ENCODE data around the gene C6orf136. TPM values are rescaled to one million over a fixed set of nuclear protein-coding genes. Genes with fewer than 3 reads are reported as not detected.
A peak's percentile ranks its signal among the peaks of the same experiment; 100 is the strongest.

The C6orf136 gene
- total and polyA plus RNA-seq, 10 of the 15 experiments (the other 5 are each of a cell fraction or from before 2014, with no cell fraction given), result 5.2 to 24.1 (median 14.9) TPM

DNA sequence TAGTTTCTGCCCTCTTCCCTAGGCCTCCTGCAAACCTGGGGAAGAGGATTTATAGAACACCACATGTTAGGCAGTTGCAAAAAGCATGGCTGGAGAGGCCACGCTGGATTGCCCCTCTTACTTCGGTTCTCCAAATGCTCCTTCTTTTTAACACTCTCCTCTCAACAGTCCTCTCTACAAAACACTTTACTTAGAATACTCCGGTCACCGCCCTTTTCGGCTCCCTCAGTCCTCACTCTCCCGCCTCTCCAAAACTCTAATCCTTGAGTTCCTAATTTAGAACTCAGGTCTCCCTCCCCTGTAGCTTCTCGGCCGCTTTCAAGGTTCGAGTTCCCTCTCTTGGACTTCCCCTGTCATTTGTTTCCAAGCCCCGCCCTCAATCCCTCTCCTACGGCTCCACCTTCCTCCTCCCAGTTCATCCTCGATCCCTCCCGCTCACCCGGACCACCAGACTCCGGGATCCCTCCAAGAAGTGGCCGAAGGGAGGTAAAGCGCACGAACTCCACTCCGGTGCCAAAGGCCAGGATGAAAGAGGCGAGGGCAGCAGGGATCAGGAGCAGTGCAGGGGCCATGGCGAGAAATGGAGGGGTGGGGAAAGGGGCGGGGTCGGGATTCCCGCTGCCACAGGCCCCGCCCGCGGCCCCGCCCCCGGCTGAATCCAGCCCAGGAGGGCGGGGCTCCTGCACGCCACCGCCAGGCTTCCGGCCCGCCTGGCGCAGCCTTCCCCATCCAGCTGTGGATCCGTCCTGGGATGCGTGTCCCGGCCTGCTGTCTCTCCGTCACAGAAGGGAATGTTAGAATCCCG, 43.7 kb downstream of the C6orf136 start, which contains the start of gene NRM (continued):
- TF ChIP-seq, protein P1, sequence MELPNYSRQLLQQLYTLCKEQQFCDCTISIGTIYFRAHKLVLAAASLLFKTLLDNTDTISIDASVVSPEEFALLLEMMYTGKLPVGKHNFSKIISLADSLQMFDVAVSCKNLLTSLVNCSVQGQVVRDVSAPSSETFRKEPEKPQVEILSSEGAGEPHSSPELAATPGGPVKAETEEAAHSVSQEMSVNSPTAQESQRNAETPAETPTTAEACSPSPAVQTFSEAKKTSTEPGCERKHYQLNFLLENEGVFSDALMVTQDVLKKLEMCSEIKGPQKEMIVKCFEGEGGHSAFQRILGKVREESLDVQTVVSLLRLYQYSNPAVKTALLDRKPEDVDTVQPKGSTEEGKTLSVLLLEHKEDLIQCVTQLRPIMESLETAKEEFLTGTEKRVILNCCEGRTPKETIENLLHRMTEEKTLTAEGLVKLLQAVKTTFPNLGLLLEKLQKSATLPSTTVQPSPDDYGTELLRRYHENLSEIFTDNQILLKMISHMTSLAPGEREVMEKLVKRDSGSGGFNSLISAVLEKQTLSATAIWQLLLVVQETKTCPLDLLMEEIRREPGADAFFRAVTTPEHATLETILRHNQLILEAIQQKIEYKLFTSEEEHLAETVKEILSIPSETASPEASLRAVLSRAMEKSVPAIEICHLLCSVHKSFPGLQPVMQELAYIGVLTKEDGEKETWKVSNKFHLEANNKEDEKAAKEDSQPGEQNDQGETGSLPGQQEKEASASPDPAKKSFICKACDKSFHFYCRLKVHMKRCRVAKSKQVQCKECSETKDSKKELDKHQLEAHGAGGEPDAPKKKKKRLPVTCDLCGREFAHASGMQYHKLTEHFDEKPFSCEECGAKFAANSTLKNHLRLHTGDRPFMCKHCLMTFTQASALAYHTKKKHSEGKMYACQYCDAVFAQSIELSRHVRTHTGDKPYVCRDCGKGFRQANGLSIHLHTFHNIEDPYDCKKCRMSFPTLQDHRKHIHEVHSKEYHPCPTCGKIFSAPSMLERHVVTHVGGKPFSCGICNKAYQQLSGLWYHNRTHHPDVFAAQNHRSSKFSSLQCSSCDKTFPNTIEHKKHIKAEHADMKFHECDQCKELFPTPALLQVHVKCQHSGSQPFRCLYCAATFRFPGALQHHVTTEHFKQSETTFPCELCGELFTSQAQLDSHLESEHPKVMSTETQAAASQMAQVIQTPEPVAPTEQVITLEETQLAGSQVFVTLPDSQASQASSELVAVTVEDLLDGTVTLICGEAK (IDR thresholded peaks at IDR 0.05; ENCODE audit: borderline replicate concordance), result no peak
- TF ChIP-seq SUPT20H (IDR thresholded peaks at IDR 0.05; ENCODE audit: borderline replicate concordance, control insufficient read depth, low read depth, low read length) (no peak), ZBED1 (IDR thresholded peaks at IDR 0.05; ENCODE audit: borderline replicate concordance) (no peak), POLR2A (IDR thresholded peaks at IDR 0.05; ENCODE audit: low read depth, low read length) (peak; percentile 74)

DNA sequence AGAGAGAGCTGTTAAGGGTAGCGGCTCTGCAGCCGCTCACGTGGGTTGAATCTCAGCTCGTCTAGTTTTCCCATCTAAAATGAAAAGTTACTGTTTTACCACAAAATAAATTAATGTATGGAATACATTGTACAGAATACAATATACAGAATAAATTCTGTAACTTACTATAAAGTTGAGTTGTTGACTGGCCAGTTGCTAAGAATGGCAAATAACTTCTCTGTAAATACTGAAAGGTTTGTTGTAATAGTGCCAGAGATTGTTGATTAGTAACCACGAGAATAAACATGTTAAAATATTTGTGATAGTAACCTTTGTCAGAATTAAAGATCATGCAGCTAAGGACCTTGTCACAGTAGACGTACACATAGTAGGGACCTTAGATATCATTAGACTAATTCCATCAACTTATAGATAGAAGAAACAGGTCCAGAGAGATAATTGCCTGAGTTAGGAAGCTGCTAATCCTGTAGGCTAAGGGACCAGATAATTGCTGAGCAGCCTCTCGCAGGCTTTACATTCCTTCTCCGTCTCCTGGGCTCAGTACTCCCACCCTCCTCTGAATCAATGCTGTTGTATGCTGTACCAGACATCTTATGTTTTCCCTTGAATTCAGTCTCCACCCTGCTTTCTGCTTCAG, 44.4 kb downstream of the C6orf136 start:
- in situ Hi-C loops (cut with MboI) (no loop called here), intact Hi-C loops (cut with micrococcal nuclease; ENCODE audit: unreplicated experiment) (no loop called here)
- no peaks in the 10 kb centered on the region for H4K20me1 ChIP-seq (ENCODE audit: control insufficient read depth, insufficient read depth)
- under 1% methylated on average over 8 of the region's 8 CpGs for WGBS (ENCODE audit: insufficient coverage, insufficient replicate concordance, low lambda C conversion rate, missing lambda C conversion rate)
- POLR2A ChIA-PET, result interaction anchor here (0.6 to 6.1 kb wide), 12 partner anchors 11 to 193 kb away, joined by 3 to 167 read pairs (median 5); partner anchors contain the start of genes DDR1, MDC1, MRPS18B and PRR3
- SMC1A ChIA-PET (ENCODE audit: uncharacterized antibody, unreplicated experiment), result interaction anchor here (0.6 to 6.9 kb wide), 8 partner anchors 11 to 46 kb away, joined by 3 to 73 read pairs (median 4); partner anchors contain the start of gene MDC1
- no peak for ATAC-seq
- peaks cover 44% of the 10 kb centered on the region for H3K79me2 ChIP-seq (ENCODE audit: control insufficient read depth, insufficient read depth, low read length)
- peak overlapping the region; percentile 75 for H3K9ac ChIP-seq (ENCODE audit: control insufficient read depth, insufficient read depth, low read length)
- H3K27ac ChIP-seq (ENCODE audit: control insufficient read depth, insufficient read depth), result peak overlapping the region; percentile 96
- no peaks in the 10 kb centered on the region for H3K27me3 ChIP-seq (replicated peaks in 1 of 2; ENCODE audit: control insufficient read depth in 2 of 2, insufficient read depth in 2 of 2, low read length in 1 of 2)
- no peak for FAIRE-seq
- TF ChIP-seq BRCA1 (IDR thresholded peaks at IDR 0.05; ENCODE audit: low read depth, low read length), result no peak
- TF ChIP-seq, protein P1 (IDR thresholded peaks at IDR 0.05; ENCODE audit: borderline replicate concordance), result peak; percentile 38; the same call in 1 of the 2 replicates
- no peak for TF ChIP-seq STAT3 (IDR thresholded peaks at IDR 0.05; ENCODE audit: low read depth, low read length)
- TF ChIP-seq, protein P2, sequence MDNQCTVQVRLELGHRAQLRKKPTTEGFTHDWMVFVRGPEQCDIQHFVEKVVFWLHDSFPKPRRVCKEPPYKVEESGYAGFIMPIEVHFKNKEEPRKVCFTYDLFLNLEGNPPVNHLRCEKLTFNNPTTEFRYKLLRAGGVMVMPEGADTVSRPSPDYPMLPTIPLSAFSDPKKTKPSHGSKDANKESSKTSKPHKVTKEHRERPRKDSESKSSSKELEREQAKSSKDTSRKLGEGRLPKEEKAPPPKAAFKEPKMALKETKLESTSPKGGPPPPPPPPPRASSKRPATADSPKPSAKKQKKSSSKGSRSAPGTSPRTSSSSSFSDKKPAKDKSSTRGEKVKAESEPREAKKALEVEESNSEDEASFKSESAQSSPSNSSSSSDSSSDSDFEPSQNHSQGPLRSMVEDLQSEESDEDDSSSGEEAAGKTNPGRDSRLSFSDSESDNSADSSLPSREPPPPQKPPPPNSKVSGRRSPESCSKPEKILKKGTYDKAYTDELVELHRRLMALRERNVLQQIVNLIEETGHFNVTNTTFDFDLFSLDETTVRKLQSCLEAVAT (IDR thresholded peaks at IDR 0.05), result no peak
- CTCF ChIA-PET, result interaction anchor here (0.7 to 4.8 kb wide), 9 partner anchors 11 to 379 kb away, joined by 3 to 64 read pairs (median 12); partner anchors contain the start of genes MDC1 and TUBB
- peak overlapping the region; percentile 69 for H3K4me2 ChIP-seq (ENCODE audit: control insufficient read depth, insufficient read depth)
- BruUV-seq (replicated peaks), result no TSS peak
- DNase-seq (ENCODE audit: low read depth, low spot score), result no peak
- H3K9me3 ChIP-seq (replicated peaks; ENCODE audit: control insufficient read depth, insufficient read depth, low read length), result no peaks in the 10 kb centered on the region
- peaks cover 15% of the 10 kb centered on the region for H3K4me1 ChIP-seq (ENCODE audit: control insufficient read depth, insufficient read depth, low read length)
- no peaks in the 10 kb centered on the region for H3K36me3 ChIP-seq (ENCODE audit: control insufficient read depth in 2 of 2, insufficient read depth in 2 of 2, low read length in 1 of 2)
- H3K4me3 ChIP-seq, result peak overlapping the region; percentile 100
- H2AFZ ChIP-seq (ENCODE audit: control insufficient read depth, low read depth, low read length), result peak overlapping the region; percentile 98
- RAD21 ChIA-PET (ENCODE audit: unreplicated experiment), result interaction anchor here (1.1 to 6.4 kb wide), 5 partner anchors 9 to 27 kb away, joined by 4 to 114 read pairs (median 5); partner anchors contain the start of genes DHX16, MDC1 and TUBB
